Endothelial cell of umbilical vein (primary cell): ENCODE data around the gene GCA. TPM values are rescaled to one million over a fixed set of nuclear protein-coding genes. Genes with fewer than 3 reads are reported as not detected.

Experiments
- BruUV-seq: library from RNA; stranded (reverse); fragments of 400-500 nt; replicated peaks from 2 replicates; lab custom pipeline; 2021; lab: Mats Ljungman, UMichigan
- CTCF ChIA-PET: fragments of 300-600, 350-600 bp; sonication (Branson Sonifier 250); formaldehyde crosslinking; loops from one replicate; lab custom pipeline; 2021; ENCODE audit warnings: antibody characterized with exemption, inconsistent platforms; lab: Charles Lee
- POLR2A ChIA-PET: fragments of 300-600, 350-600 bp; sonication (Branson Sonifier 250); formaldehyde crosslinking; loops from one replicate; lab custom pipeline; 2021; ENCODE audit warnings: antibody characterized with exemption, inconsistent platforms; lab: Charles Lee
- DNase-seq: peaks from one replicate; pipeline ENCODE4 v3.0.0-alpha.2; 2011; ENCODE audit warnings: low read depth, low spot score
- FAIRE-seq: peaks from 2 replicates; lab custom pipeline; 2011; peaks lifted over from hg19 to GRCh38; lab: Jason Lieb, UNC
- H2AFZ ChIP-seq: 2 replicates; pipeline ENCODE4 v1.6.0; 2012; ENCODE audit warnings: low read depth, low read length, control low read depth, inconsistent platforms
- H3K27ac ChIP-seq: 2 replicates; pipeline ENCODE4 v1.5.1; 2011; ENCODE audit warnings: low read depth, mild to moderate bottlenecking, control low read depth, low read length, moderate library complexity; ENCODE audit not compliant: insufficient read depth
- H3K27me3 ChIP-seq, 2 experiments: 2 replicates each; pipeline versions ENCODE4 v1.6.0 to v1.6.1; 2011; ENCODE audit warnings: low read length in 2 of 2, mixed read lengths in 1 of 2; ENCODE audit not compliant: control insufficient read depth in 2 of 2, insufficient read depth in 2 of 2
- H3K36me3 ChIP-seq, 2 experiments: 2 replicates in 1 of 2; 3 replicates in 1 of 2; pipeline ENCODE4 v1.5.1; 2011; ENCODE audit warnings: low read length in 2 of 2, mild to moderate bottlenecking in 1 of 2, moderate library complexity in 1 of 2; ENCODE audit not compliant: control insufficient read depth in 2 of 2, insufficient read depth in 2 of 2; ENCODE audit errors: extremely low read depth in 1 of 2
- H3K4me1 ChIP-seq: 3 replicates; pipeline ENCODE4 v1.5.1; 2011; ENCODE audit warnings: mild to moderate bottlenecking, low read length; ENCODE audit not compliant: control insufficient read depth, insufficient read depth; ENCODE audit errors: extremely low read depth
- H3K4me2 ChIP-seq: 2 replicates; pipeline ENCODE4 v1.6.1; 2011; ENCODE audit warnings: low read length, control low read depth, mixed read lengths; ENCODE audit not compliant: insufficient read depth
- H3K4me3 ChIP-seq, 3 experiments: fragments of 200-600 bp in 1 of 3; sonication (generic), shearing (Covaris generic) in 1 of 3; replicated peaks in 1 of 3; 2 replicates each; pipeline ENCODE4 v1.5.1; 2011 to 2016; ENCODE audit warnings: control low read depth in 3 of 3, low read length in 3 of 3, mild to moderate bottlenecking in 2 of 3, inconsistent platforms in 1 of 3, low read depth in 1 of 3, moderate library complexity in 1 of 3; ENCODE audit not compliant: insufficient read depth in 1 of 3
- H3K79me2 ChIP-seq: 2 replicates; pipeline ENCODE4 v1.6.0; 2012; ENCODE audit warnings: low read length, inconsistent platforms; ENCODE audit not compliant: control insufficient read depth, insufficient read depth
- H3K9ac ChIP-seq: replicated peaks from 2 replicates; pipeline ENCODE3; 2011; ENCODE audit warnings: low read length, control low read depth; ENCODE audit not compliant: insufficient read depth; ENCODE audit errors: extremely low read depth
- H3K9me1 ChIP-seq: replicated peaks from 3 replicates; pipeline ENCODE4 v1.6.0; 2011; ENCODE audit warnings: mild to moderate bottlenecking, low read length; ENCODE audit not compliant: control insufficient read depth, insufficient read depth; ENCODE audit errors: extremely low read depth
- H3K9me3 ChIP-seq: replicated peaks from 2 replicates; pipeline ENCODE4 v1.5.1; 2012; ENCODE audit warnings: low read length, inconsistent platforms; ENCODE audit not compliant: control insufficient read depth, insufficient read depth
- H4K20me1 ChIP-seq: replicated peaks from 2 replicates; pipeline ENCODE3; 2011; ENCODE audit warnings: mild to moderate bottlenecking, low read length; ENCODE audit not compliant: control insufficient read depth, insufficient read depth; ENCODE audit errors: extremely low read depth
- CTCF ChIP-seq, 2 donors: IDR thresholded peaks; 1 replicate in 1 of 2; 2 replicates in 1 of 2; pipeline ENCODE4 v1.5.1; 2011; ENCODE audit warnings: low read length in 2 of 2, mild to moderate bottlenecking in 2 of 2, moderate library complexity in 2 of 2, control low read depth in 1 of 2, inconsistent platforms in 1 of 2, low read depth in 1 of 2; ENCODE audit not compliant: insufficient read depth in 1 of 2; ENCODE audit errors: extremely low read depth in 1 of 2
- EZH2 ChIP-seq: IDR thresholded peaks from 2 replicates; pipeline ENCODE4 v1.6.1; 2012; ENCODE audit warnings: borderline replicate concordance, low read depth, mild to moderate bottlenecking, moderate library complexity, low read length, inconsistent platforms; ENCODE audit not compliant: severe bottlenecking
- FOS ChIP-seq: IDR thresholded peaks from 2 replicates; pipeline ENCODE4 v1.6.1; 2011; ENCODE audit warnings: mild to moderate bottlenecking, low read length, moderate library complexity, borderline replicate concordance; ENCODE audit not compliant: insufficient read depth
- GATA2 ChIP-seq: IDR thresholded peaks from 2 replicates; pipeline ENCODE4 v1.7.0; 2011; ENCODE audit warnings: low read depth, mild to moderate bottlenecking, moderate library complexity, mixed read lengths, low read length; ENCODE audit not compliant: insufficient read length, insufficient read depth
- JUN ChIP-seq: IDR thresholded peaks from 2 replicates; pipeline ENCODE4 v1.6.1; 2011; ENCODE audit warnings: borderline replicate concordance, low read depth; ENCODE audit not compliant: insufficient read length, insufficient read depth
- MAX ChIP-seq: IDR thresholded peaks from 2 replicates; pipeline ENCODE4 v1.6.1; 2011; ENCODE audit not compliant: insufficient read depth, insufficient read length
- MYC ChIP-seq: IDR thresholded peaks from one replicate; pipeline ENCODE4 v1.6.1; 2011; ENCODE audit warnings: mild to moderate bottlenecking, low read depth, low read length
- POLR2A ChIP-seq: IDR thresholded peaks from 2 replicates; pipeline ENCODE4 v1.6.1; 2012; ENCODE audit warnings: low read depth, mild to moderate bottlenecking, control low read depth, low read length
- POLR2AphosphoS5 ChIP-seq: IDR thresholded peaks from 2 replicates; pipeline ENCODE4 v1.6.1; 2012; ENCODE audit warnings: low read depth, mild to moderate bottlenecking, control low read depth, low read length, moderate library complexity; ENCODE audit not compliant: insufficient read depth
- dilution Hi-C: fragments of 300-500 bp; cut with MboI; formaldehyde crosslinking; loops from one replicate; pipeline ENCODE4 v1.15.0; 2019; ENCODE audit warnings: low sequenced_read_pairs; ENCODE audit not compliant: extremely low pct_ligation_motif_present
- intact Hi-C: fragments of 100-400 bp; cut with micrococcal nuclease; formaldehyde crosslinking; loops from one replicate; pipeline ENCODE4 v1.10.0; 2022
- polyA plus RNA-seq, 4 experiments: library from polyadenylated mRNA; depleted of rRNA in 3 of 4; stranded (reverse) in 3 of 4; unstranded in 1 of 4; fragments of >200 nt; gene quantifications; 2 replicates each; pipeline versions ENCODE4 v1.2.1 to v1.2.3, GENCODE V29; 2011 to 2012; ENCODE audit warnings: missing spikeins in 1 of 4
- total RNA-seq: library from RNA; stranded (reverse); gene quantifications from 2 replicates; pipeline ENCODE4 v1.2.3, GENCODE V29; 2021

The GCA gene
- total and polyA plus RNA-seq, 2 donors (not counting 3 experiments of a cell fraction or from before 2014, with no cell fraction given): 10.7 to 11.2 TPM

- Histone ChIP-seq H3K27ac (no peak overlapping the region), H3K9me3 (no peaks in the 10 kb centered on the region), H2AFZ (no peak overlapping the region), H3K4me2 (no peak overlapping the region), H3K9ac (no peak overlapping the region), H3K79me2 (no peaks in the 10 kb centered on the region), H4K20me1 (no peaks in the 10 kb centered on the region), H3K9me1 (no peaks in the 10 kb centered on the region), H3K36me3 (no peaks in the 10 kb centered on the region), H3K4me3 (no peak overlapping the region), H3K4me1 (peaks cover 8% of the 10 kb centered on the region), H3K27me3 (no peaks in the 10 kb centered on the region)
- CTCF ChIA-PET: interaction anchor here (3.6 kb wide), 1 partner anchor 23 kb away, joined by 22 read pairs; no protein-coding TSS in a partner anchor
- no TSS peak for BruUV-seq
- intact Hi-C loops (no loop called here), dilution Hi-C loops (no loop called here)
- POLR2A ChIA-PET: no interaction called here
- TF ChIP-seq MAX (no peak), EZH2 (no peak), POLR2A (no peak), MYC (no peak), FOS (no peak), JUN (no peak), CTCF (IDR thresholded peaks at IDR 0.05; ENCODE audit: extremely low read depth in 1 of 2, insufficient read depth in 1 of 2, low read depth in 1 of 2, low read length in 2 of 2) (no peak), POLR2AphosphoS5 (no peak), GATA2 (no peak)
- DNase-seq: no peak
- FAIRE-seq: no peak
These were observed 22.9 kb upstream of the GCA start for GRCh38 chr2:162320864-162321517.
